ENCODE measurements around the gene TTLL5. TPM values are rescaled to one million over a fixed set of nuclear protein-coding genes. Genes with fewer than 3 reads are reported as not detected.

The TTLL5 gene
- total RNA-seq, 1 experiment from 2014 or later, result 35.7 TPM

DNA sequence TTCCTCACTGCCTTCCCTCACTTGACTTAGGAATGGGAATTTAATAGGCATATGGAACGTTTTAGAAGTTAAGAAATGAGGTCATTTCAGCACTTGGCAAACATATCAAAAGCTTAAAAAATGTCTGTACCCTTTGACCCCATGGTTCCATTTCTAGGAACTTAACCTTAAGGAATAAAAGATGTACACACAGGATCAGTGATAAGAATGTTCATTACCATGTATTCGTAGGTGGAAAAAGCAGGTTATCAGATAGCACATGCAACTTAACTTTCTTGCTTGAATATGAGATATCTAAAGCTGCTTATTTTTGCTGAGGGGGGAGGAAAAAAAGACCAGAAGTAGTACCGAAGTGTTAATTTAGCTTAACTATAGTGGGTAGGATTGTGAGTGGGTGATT is 57.2 kb downstream of the TTLL5 start:
- Histone ChIP-seq H2BK15ac (ENCODE audit: low read depth, low read length) (no peak overlapping the region), H2AK5ac (ENCODE audit: insufficient read length, low read length) (no peak overlapping the region), H3K14ac (ENCODE audit: insufficient read depth, low read length) (no peak overlapping the region), H3K23ac (ENCODE audit: insufficient read length, low read depth, low read length) (no peak overlapping the region), H4K91ac (ENCODE audit: insufficient read length, low read depth, low read length) (no peak overlapping the region), H2AFZ (ENCODE audit: low read length) (no peak overlapping the region), H2BK20ac (ENCODE audit: low read depth, low read length, poor library complexity, severe bottlenecking) (no peak overlapping the region), H2BK120ac (ENCODE audit: low read depth, low read length, poor library complexity, severe bottlenecking) (no peak overlapping the region), H3K56ac (ENCODE audit: insufficient read length, low read depth, low read length) (no peak overlapping the region), H3K23me2 (ENCODE audit: insufficient read length, low read depth, low read length, poor library complexity, severe bottlenecking) (no peaks in the 10 kb centered on the region), H3K9ac (ENCODE audit: extremely low read depth, insufficient read length, low read length) (no peak overlapping the region), H4K8ac (replicated peaks; ENCODE audit: insufficient read length, low read depth, low read length) (no peak overlapping the region), H3T11ph (ENCODE audit: low read length) (no peak overlapping the region), H3K27ac (ENCODE audit: insufficient read length, low read depth, low read length) (no peak overlapping the region), H3K79me1 (ENCODE audit: insufficient read depth, low read depth, low read length, poor library complexity, severe bottlenecking) (no peaks in the 10 kb centered on the region), H3K27me3 (ENCODE audit: insufficient read depth, low read length) (no peaks in the 10 kb centered on the region), H3K79me2 (ENCODE audit: insufficient read depth, low read length) (no peaks in the 10 kb centered on the region), H4K20me1 (ENCODE audit: control insufficient read depth, insufficient read depth, insufficient read length) (peaks cover 4% of the 10 kb centered on the region), H3K4me2 (ENCODE audit: insufficient read depth, insufficient read length, low read length) (no peak overlapping the region), H2BK12ac (ENCODE audit: insufficient read length, low read depth, low read length) (no peak overlapping the region), H2BK5ac (ENCODE audit: insufficient read length, low read length) (no peak overlapping the region), H3K4me1 (ENCODE audit: insufficient read depth, low read length) (no peaks in the 10 kb centered on the region; the same call in 1 of the 2 replicates), H3K9me3 (ENCODE audit: control insufficient read depth, low read depth, low read length) (no peaks in the 10 kb centered on the region), H3K4ac (ENCODE audit: low read depth, low read length) (no peak overlapping the region), H3K18ac (ENCODE audit: insufficient read length, low read depth, low read length) (no peak overlapping the region), H4K5ac (ENCODE audit: insufficient read length, low read depth, low read length) (no peak overlapping the region)
- Mint-ChIP-seq H3K36me3 (ENCODE audit: insufficient read depth in 1 of 3, low read depth in 3 of 3) (peaks cover 7 to 34% (median 28%) of the 10 kb centered on the region in 3 experiments), H3K4me3 (no peak overlapping the region), H3K27me3 (ENCODE audit: low read depth) (no peaks in the 10 kb centered on the region; the same call in 1 of the 2 replicates), H3K4me1 (peaks cover 0 to 4% of the 10 kb centered on the region in 2 experiments; a peak in 1 of 4 replicates), H3K9me3 (no peaks in the 10 kb centered on the region), H3K27ac (no peak overlapping the region)
- no CpG with 5 or more reads among the region's 3 CpGs for WGBS (ENCODE audit: extremely low coverage, insufficient read length, low lambda C conversion rate)
- TF ChIP-seq, protein P1, sequence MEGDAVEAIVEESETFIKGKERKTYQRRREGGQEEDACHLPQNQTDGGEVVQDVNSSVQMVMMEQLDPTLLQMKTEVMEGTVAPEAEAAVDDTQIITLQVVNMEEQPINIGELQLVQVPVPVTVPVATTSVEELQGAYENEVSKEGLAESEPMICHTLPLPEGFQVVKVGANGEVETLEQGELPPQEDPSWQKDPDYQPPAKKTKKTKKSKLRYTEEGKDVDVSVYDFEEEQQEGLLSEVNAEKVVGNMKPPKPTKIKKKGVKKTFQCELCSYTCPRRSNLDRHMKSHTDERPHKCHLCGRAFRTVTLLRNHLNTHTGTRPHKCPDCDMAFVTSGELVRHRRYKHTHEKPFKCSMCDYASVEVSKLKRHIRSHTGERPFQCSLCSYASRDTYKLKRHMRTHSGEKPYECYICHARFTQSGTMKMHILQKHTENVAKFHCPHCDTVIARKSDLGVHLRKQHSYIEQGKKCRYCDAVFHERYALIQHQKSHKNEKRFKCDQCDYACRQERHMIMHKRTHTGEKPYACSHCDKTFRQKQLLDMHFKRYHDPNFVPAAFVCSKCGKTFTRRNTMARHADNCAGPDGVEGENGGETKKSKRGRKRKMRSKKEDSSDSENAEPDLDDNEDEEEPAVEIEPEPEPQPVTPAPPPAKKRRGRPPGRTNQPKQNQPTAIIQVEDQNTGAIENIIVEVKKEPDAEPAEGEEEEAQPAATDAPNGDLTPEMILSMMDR (conservative IDR thresholded peaks at IDR 0.05), result no peak
- DNase-seq, result no peak
